Caco-2 (cell line): ENCODE results near the gene NKAPD1. TPM values are rescaled to one million over a fixed set of nuclear protein-coding genes. Genes with fewer than 3 reads are reported as not detected.
"Not testable (repeated sequence)": the region's sequence is repeated elsewhere in the genome, so short reads cannot be mapped to it uniquely, and the experiment has no call there.

Source experiments
- BruUV-seq: library from RNA; stranded (reverse); fragments of 400-500 nt; replicated peaks from 2 replicates; lab custom pipeline; 2021; lab: Mats Ljungman, UMichigan
- CTCF ChIA-PET: fragments of 300-600 bp; sonication (Branson Sonifier 250); formaldehyde crosslinking; loops from one replicate; lab custom pipeline; 2022; ENCODE audit warnings: antibody characterized with exemption; lab: Charles Lee
- POLR2A ChIA-PET: fragments of 300-600 bp; sonication (Branson Sonifier 250); formaldehyde crosslinking; loops from one replicate; lab custom pipeline; 2022; ENCODE audit warnings: antibody characterized with exemption; lab: Charles Lee
- DNase-seq, 2 experiments: peaks; one replicate each; pipeline versions ENCODE4 v3.0.0 to v3.0.0-alpha.2; 2020 to 2022
- H3K27me3 ChIP-seq: replicated peaks from 2 replicates; pipeline ENCODE4 v1.6.0; 2011; ENCODE audit warnings: low read length; ENCODE audit not compliant: control insufficient read depth, insufficient read depth
- H3K36me3 ChIP-seq: 2 replicates; pipeline ENCODE4 v1.5.1; 2011; ENCODE audit warnings: low read length; ENCODE audit not compliant: control insufficient read depth, insufficient read depth
- H3K4me1 ChIP-seq: fragments of 250-450 bp; sonication (Bioruptor Pico); 2 replicates; pipeline ENCODE4 v1.5.1; 2020; ENCODE audit warnings: mild to moderate bottlenecking
- H3K4me3 ChIP-seq: 2 replicates; pipeline ENCODE4 v1.5.1; 2011; ENCODE audit warnings: low read depth, mild to moderate bottlenecking, control low read depth, low read length
- H3K9me3 ChIP-seq: fragments of 250-450 bp; sonication (Bioruptor Pico); 2 replicates; pipeline ENCODE4 v1.5.1; 2020; ENCODE audit warnings: mild to moderate bottlenecking, moderate library complexity
- H3K27ac Mint-ChIP-seq: one replicate; pipeline ENCODE4 v1.8.0; 2022; ENCODE audit warnings: mixed read lengths; ENCODE audit not compliant: unreplicated experiment
- H3K27me3 Mint-ChIP-seq: one replicate; pipeline ENCODE4 v1.8.0; 2022; ENCODE audit warnings: mixed read lengths; ENCODE audit not compliant: insufficient read depth, unreplicated experiment
- H3K36me3 Mint-ChIP-seq: one replicate; pipeline ENCODE4 v1.8.0; 2022; ENCODE audit warnings: mild to moderate bottlenecking, mixed read lengths; ENCODE audit not compliant: insufficient read depth, unreplicated experiment
- H3K4me1 Mint-ChIP-seq: one replicate; pipeline ENCODE4 v1.8.0; 2022; ENCODE audit warnings: low read depth, mixed read lengths; ENCODE audit not compliant: unreplicated experiment
- H3K4me3 Mint-ChIP-seq: one replicate; pipeline ENCODE4 v1.8.0; 2022; ENCODE audit warnings: mild to moderate bottlenecking, moderate library complexity, mixed read lengths; ENCODE audit not compliant: unreplicated experiment
- H3K9me3 Mint-ChIP-seq: one replicate; pipeline ENCODE4 v1.8.0; 2022; ENCODE audit warnings: mixed read lengths; ENCODE audit not compliant: unreplicated experiment
- intact Hi-C: fragments of 100-400 bp; cut with micrococcal nuclease; formaldehyde crosslinking; loops from one replicate; pipeline ENCODE4 v1.10.0; 2022; ENCODE audit not compliant: unreplicated experiment
- total RNA-seq: library from RNA; stranded (reverse); gene quantifications from 2 replicates; pipeline ENCODE4 v1.2.3, GENCODE V29; 2022
- TF ChIP-seq, protein P1 (sequence below), 2 experiments: fragments of 200-600 bp in 1 of 2; IDR thresholded peaks; 1 replicate in 1 of 2; 2 replicates in 1 of 2; pipeline versions ENCODE4 v1.5.1 to v1.8.0; 2011 to 2022; ENCODE audit warnings: antibody characterized with exemption in 1 of 2, control low read depth in 1 of 2, inconsistent platforms in 1 of 2, low read depth in 1 of 2, low read length in 1 of 2, mild to moderate bottlenecking in 1 of 2, moderate library complexity in 1 of 2; ENCODE audit not compliant: insufficient read depth in 1 of 2, severe bottlenecking in 1 of 2, unreplicated experiment in 1 of 2

The NKAPD1 gene
- total RNA-seq, 1 experiment from 2014 or later, result 36.9 TPM

DNA sequence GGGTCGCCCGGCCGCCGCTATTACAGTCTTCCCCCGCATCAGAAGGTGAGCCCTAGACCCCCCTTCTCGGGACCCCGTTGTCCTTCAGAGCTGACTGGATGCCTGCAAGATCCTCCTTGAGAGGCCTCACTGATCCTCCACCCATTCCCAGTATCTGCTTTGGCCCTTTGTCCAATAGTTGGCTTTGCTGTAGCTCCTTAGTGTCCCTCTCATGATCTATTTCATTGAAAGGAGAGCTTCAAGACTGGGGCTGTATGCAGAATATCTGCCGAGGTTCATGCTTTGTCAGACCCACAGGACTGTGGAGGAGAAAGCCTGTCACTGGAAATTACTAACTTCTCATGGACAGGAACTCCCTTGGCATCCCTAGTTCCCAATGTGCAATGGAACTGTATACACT is 48.4 kb upstream of the NKAPD1 start:
- TF ChIP-seq, protein P1, sequence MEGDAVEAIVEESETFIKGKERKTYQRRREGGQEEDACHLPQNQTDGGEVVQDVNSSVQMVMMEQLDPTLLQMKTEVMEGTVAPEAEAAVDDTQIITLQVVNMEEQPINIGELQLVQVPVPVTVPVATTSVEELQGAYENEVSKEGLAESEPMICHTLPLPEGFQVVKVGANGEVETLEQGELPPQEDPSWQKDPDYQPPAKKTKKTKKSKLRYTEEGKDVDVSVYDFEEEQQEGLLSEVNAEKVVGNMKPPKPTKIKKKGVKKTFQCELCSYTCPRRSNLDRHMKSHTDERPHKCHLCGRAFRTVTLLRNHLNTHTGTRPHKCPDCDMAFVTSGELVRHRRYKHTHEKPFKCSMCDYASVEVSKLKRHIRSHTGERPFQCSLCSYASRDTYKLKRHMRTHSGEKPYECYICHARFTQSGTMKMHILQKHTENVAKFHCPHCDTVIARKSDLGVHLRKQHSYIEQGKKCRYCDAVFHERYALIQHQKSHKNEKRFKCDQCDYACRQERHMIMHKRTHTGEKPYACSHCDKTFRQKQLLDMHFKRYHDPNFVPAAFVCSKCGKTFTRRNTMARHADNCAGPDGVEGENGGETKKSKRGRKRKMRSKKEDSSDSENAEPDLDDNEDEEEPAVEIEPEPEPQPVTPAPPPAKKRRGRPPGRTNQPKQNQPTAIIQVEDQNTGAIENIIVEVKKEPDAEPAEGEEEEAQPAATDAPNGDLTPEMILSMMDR (IDR thresholded peaks at IDR 0.05; ENCODE audit: insufficient read depth in 1 of 2, low read depth in 1 of 2, low read length in 1 of 2, severe bottlenecking in 1 of 2, unreplicated experiment in 1 of 2), result no peak
- H3K4me3 Mint-ChIP-seq, result peak overlapping the region; percentile 94
- peaks cover 17% of the 10 kb centered on the region for H3K4me1 Mint-ChIP-seq
- H3K36me3 Mint-ChIP-seq, result peaks cover 56% of the 10 kb centered on the region
- Histone ChIP-seq H3K27me3 (no peaks in the 10 kb centered on the region), H3K9me3 (no peaks in the 10 kb centered on the region), H3K4me3 (peak overlapping the region; percentile 79), H3K4me1 (no peaks in the 10 kb centered on the region; the same call in 1 of the 2 replicates), H3K36me3 (peaks cover 12% of the 10 kb centered on the region)
- BruUV-seq, result no TSS peak
- H3K27me3 Mint-ChIP-seq, result no peaks in the 10 kb centered on the region
- ChIA-PET POLR2A (interaction anchor here (1.8 to 1.9 kb wide), 2 partner anchors 43 to 99 kb away, joined by 5 to 13 read pairs; no protein-coding TSS in a partner anchor), CTCF (interaction anchor here (0.9 to 1.8 kb wide), 3 partner anchors 9 to 94 kb away, joined by 3 to 7 read pairs (median 3); no protein-coding TSS in a partner anchor)
- peak overlapping the region; percentile 98 for H3K27ac Mint-ChIP-seq
- no peaks in the 10 kb centered on the region for H3K9me3 Mint-ChIP-seq
- no peak for DNase-seq
- intact Hi-C loops, result loop anchor here (1.0 to 2.0 kb wide), 6 partner anchors 21 to 146 kb away; partner anchors contain the start of genes CFAP68, DIXDC1, FDXACB1 and NKAPD1

DNA sequence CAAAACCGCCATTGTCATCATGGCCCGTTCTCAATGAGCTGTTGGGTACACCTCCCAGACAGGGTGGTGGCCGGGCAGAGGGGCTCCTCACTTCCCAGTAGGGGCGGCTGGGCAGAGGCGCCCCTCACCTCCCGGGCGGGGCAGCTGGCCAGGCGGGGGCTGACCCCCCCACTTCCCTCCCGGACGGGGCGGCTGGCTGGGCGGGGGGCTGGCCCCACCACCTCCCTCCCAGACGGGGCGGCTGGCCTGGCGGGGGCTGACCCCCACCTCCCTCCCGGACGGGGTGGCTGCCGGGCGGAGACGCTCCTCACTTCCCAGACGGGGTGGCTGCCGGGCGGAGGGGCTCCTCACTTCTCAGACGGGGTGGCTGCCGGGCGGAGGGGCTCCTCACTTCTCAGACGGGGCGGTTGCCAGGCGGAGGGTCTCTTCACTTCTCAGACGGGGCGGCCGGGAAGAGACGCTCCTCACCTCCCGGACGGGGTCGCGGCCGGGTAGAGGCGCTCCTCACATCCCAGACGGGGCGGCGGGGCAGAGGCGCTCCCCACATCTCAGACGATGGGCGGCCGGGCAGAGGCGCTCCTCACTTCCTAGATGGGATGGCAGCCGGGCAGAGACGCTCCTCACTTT is 47.2 kb upstream of the NKAPD1 start:
- POLR2A ChIA-PET, H3K9me3 Mint-ChIP-seq, H3K4me3 Mint-ChIP-seq, DNase-seq, H3K27ac Mint-ChIP-seq, H3K27me3 Mint-ChIP-seq, CTCF ChIA-PET, H3K4me3 ChIP-seq, H3K9me3 ChIP-seq, H3K4me1 ChIP-seq, BruUV-seq, H3K27me3 ChIP-seq, intact Hi-C loops: not testable (repeated sequence)
- H3K36me3 ChIP-seq, result peaks cover 13% of the 10 kb centered on the region
- H3K4me1 Mint-ChIP-seq, result peaks cover 17% of the 10 kb centered on the region
- peaks cover 68% of the 10 kb centered on the region for H3K36me3 Mint-ChIP-seq

- H3K4me3 Mint-ChIP-seq, result no peak overlapping the region
- no peak overlapping the region for H3K4me3 ChIP-seq
- no peaks in the 10 kb centered on the region for H3K9me3 ChIP-seq
- H3K27me3 ChIP-seq, result no peaks in the 10 kb centered on the region
- DNase-seq, result no peak
- peaks cover 7% of the 10 kb centered on the region for H3K4me1 Mint-ChIP-seq
- no peak overlapping the region for H3K27ac Mint-ChIP-seq
- ChIA-PET CTCF (no interaction called here), POLR2A (no interaction called here)
- no peaks in the 10 kb centered on the region for H3K9me3 Mint-ChIP-seq
- TF ChIP-seq, protein P1 (IDR thresholded peaks at IDR 0.05; ENCODE audit: insufficient read depth in 1 of 2, low read depth in 1 of 2, low read length in 1 of 2, severe bottlenecking in 1 of 2, unreplicated experiment in 1 of 2), result no peak
- no TSS peak for BruUV-seq
- no peaks in the 10 kb centered on the region for H3K4me1 ChIP-seq
- H3K36me3 Mint-ChIP-seq, result peaks cover 92% of the 10 kb centered on the region
- H3K36me3 ChIP-seq, result peaks cover 13% of the 10 kb centered on the region
- intact Hi-C loops, result no loop called here
- H3K27me3 Mint-ChIP-seq, result no peaks in the 10 kb centered on the region
Observed at GRCh38 chr11:112029460-112029859, 44.6 kb upstream of the NKAPD1 start.
